Stimulated activated CD4-positive, alpha-beta T cell treated with anti-CD3 and anti-CD28 coated beads, TNF-alpha, amount 100 ng/mL, for 24 hours (primary cell): ENCODE measurements around the gene TRAPPC13.
"Not testable (repeated sequence)": the region's sequence is repeated elsewhere in the genome, so short reads cannot be mapped to it uniquely, and the experiment has no call there.

Experiments
- DNase-seq, 3 experiments: peaks; one replicate each; pipeline ENCODE4 v3.0.0-alpha.2; 2020; ENCODE audit warnings: low read depth in 3 of 3

Gene TRAPPC13, protein sequence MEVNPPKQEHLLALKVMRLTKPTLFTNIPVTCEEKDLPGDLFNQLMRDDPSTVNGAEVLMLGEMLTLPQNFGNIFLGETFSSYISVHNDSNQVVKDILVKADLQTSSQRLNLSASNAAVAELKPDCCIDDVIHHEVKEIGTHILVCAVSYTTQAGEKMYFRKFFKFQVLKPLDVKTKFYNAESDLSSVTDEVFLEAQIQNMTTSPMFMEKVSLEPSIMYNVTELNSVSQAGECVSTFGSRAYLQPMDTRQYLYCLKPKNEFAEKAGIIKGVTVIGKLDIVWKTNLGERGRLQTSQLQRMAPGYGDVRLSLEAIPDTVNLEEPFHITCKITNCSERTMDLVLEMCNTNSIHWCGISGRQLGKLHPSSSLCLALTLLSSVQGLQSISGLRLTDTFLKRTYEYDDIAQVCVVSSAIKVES

DNA sequence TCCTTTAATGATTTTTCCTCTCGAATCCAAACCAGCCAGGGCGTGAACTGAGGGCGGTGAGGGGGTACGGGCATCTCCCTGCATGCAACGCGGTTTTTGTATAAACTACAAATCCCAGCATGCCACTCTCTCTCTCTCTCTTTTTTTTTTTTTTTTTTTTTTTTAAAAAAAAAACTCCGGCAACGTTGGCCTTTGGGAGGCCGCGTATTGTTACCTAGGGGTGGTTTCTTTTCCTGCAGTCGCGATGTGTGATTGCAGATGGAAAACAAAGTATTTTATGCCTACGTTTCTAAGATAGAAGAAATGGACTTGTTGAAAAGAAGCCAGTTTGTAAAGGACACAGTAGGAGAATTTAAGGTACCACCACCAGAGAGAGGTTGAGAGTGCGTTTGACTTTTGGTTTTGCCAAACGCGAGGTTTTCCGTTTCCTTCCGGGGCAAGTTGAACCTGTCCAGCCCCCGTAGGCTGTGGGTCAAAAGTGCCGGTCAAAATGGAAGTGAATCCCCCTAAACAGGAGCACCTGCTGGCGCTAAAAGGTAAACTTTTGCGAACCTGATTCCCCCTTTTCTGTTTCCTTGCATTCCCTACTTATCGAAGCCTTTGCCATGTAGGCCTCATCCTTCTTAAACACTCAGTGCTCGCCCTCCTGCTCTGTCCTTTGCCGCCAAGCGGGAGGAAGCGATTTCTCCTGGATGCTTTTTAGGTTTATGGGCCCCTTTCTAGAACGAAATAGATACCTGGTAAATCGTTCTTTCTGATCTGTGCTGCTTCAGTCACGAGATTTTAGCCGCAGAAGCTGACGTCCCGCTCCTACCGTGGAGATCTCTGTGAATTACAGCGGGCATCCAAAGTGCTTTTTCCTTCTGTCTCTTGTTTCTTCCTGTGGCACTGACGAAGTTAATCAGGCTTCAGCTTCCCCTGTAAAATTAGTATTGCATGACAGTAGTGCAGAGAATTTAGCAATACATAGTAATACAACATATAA is at the start of gene TRAPPC13, which contains the start of gene SHLD3:
TSS of gene TRAPPC13 (plus strand) at position 457 of the 985 bp plus-strand sequence. CDS start at position 491, 34 bp downstream.
TSS of gene SHLD3 (plus strand) at position 457 of the 985 bp plus-strand sequence. CDS start 4,561 bp downstream, outside the sequence.
- peak; percentile 57 to 76 (median 71) for DNase-seq

DNA sequence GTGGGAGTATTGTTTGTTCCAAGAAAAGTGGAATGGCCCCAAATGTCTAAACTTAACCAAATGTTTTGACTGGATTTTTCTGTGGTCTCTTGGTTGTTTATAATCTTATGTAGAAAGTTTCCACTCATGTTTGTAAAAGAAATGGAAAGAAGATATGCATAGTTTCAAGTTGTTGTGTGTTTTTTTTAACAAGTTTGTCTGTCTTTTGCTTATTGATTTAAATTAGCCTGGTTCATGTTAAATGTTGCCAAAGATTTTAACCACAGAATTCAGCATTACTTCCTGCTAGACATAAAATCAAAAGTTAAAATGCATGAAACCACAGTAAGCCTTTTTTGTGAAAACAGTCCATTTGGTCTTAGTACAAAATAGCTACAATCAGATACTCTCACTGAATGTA is 47.7 kb upstream of the TRAPPC13 start:
- DNase-seq, result no peak

DNA sequence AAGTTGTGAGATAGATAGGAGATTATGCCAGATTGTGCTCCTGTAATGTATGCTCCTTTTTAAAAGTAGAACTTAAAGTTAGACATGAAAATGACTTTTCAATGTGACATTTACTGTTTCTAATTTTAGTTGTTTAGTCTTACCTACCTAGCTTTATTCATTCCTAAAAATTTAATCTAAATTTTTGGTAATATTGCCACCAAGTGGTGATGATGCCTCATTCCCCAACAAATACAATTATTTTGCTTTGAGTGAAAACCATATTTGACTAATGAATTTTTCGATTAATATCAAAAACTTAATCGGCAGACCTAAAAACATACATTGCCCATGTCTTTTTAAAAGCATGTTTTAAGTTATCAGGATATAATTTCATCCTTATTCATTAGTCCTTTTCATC is 36.1 kb upstream of the TRAPPC13 start:
- no peak for DNase-seq

DNA sequence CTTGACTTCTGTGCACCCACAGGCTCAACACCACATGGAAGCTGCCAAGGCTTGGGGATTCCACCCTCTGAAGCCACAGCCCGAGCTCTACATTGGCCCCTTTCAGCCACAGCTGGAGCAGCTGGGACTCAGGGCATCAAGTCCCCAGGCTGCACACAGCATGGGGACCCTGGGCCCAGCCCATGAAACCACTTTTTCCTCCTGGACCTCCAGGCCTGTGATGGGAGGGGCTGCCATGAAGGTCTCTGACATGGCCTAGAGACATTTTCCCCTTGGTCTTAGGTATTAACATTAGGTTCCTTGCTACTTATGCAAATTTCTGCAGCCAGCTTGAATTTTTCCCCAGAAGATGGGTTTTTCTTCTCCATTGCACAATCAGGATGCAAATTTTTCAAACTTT is 23.1 kb upstream of the TRAPPC13 start:
- not testable (repeated sequence) for DNase-seq

DNA sequence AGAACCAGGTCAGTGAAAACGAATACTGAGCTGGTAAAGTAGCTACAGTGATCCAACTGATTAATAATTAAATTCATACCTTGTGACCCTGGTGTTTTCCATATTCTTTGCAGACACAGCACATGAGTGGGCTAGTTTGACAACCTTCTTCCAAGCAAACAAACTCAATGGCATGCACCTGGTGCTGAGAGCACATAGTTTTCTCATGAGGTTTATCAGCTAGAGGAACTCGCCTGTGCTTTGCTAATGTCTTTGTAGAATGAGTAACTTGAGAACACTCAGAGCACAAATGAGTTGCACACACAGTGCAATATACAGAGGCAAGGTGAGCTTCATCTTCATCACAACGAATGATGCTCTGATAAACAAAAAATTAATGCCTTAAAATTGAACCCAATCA is 13.3 kb upstream of the TRAPPC13 start:
- DNase-seq, result no peak

DNA sequence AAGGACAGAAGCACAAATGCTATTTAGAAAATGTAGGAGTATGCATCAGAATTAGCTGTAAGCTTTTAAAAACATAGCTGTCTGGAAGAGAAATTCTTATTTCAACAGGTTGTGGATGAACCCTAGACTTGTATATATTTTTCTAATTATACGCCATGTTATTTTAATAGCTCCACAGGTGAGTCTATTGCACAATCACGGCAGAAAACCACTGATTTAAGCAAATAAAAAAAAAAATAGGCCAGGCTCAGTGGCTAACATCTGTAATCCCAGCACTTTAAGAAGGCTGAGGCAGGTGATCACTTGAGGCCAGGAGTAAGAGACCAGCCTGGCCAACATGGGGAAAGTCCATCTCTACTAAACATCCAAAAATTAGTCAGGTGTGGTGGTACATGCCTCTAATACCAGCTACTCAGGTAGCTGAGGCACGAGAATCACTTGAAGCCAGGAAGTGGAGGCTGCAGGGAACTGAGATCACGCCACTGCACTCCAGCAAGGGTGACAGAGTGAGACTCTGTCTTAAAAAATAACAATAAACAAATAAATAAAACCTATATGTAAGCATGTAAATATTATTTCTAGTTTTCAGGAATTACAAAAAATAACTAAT is 12.4 kb upstream of the TRAPPC13 start:
- no peak for DNase-seq

DNA sequence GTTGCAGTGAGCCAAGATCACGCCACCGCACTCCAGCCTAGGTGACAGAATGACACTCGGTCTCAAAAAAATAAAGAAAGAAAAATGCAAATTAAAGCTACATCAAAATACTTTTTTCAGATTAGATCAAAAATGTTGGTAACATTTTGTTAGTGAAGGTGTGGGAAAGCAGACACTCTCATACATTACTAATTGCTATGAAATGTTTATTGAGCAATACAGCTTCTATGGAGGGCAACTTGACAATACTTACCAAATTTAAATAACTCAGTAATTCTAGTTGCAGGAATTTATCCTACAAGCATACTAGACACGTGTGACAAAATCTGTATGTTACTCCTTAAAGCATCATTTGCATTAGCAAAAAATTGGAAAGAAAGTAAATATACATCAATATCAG is 4.8 kb upstream of the TRAPPC13 start:
- DNase-seq, result no peak

DNA sequence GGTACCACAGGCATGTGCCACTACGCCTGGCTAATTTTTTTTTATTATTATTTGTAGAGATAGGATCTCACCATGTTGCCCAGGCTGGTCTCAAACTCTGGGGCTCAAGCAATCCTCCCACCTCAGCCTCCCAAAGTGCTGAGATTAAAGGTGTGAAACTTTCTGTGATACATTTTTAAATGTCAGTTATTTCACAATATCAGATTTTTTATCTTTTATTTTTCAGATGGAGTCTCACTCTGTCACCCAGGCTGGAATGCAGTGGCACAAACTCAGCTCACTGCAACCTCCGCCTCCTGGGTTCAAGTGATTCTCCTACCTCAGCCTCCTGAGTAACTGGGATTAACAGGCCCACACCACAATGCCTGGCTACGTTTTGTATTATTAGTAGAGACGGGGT is 2.9 kb upstream of the TRAPPC13 start:
- DNase-seq, result not testable (repeated sequence)

DNA sequence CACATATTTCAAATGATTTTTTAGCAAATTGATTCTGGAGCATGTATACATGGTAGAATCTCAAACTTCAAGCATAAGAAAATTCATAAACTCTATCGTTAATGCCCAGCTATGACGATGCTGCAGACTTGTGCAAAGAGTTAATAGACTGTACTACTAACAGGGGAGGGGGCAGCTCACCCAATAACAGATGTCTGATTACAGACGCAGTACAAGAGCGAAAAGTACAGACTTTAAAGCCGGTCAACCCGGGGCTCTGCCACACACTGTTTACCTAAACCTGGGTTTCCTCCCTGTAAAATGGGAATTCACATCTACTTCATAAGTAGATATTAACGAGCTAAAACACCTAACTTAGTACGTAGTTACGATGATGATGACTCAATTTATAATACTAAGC is 1.3 kb upstream of the TRAPPC13 start:
- DNase-seq, result no peak

DNA sequence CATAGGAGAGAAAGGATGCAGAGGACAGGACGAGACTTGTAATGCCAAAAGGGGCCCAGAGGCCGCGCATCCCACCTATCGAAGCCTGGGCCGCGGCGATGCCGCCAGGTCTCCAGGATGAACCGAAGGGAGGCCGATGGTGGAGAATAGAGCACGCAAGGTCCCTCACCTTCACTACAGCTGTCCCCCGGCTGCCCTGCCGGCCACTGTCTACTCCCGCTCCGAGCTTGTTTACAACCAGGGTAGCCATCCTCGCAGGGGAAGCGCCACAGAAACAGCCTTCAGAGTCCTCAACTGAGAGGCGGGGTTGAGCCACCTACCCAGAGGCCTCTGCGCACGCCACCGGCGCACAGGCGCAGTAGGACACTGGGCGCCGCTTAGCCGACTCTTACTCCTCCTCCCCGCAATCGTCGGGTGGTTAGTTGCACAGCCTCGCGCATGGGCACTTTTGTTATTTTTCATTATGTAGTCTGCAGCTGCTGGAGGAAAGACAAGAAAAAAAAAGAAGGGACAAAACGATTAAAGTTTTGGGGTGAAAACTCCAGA is 729 bp upstream of the TRAPPC13 start, which contains the start of gene TRIM23:
TSS of gene TRIM23 (minus strand) at position 309 of the 546 bp plus-strand sequence. CDS start at position 250, 59 bp downstream.
- DNase-seq, result peak; percentile 84 to 85 (median 84)

DNA sequence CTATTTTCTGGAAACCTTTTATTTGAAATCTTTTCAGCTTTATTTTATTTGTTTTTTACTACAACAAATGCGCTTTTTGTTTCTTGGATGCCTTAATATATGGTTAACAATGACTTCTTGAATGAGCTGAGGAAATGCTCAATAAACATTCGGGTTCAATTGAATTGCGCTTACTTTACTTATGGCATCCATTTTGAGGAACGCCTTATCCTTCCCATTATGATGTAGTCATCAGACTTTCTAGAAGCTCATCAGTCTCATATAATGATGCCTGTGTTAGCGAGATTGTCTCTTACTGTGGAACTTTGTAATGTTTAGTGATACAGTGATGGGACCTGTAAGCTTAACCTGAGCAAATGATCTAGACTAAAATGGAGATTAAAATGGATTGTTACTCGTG is 916 bp downstream of the TRAPPC13 start:
- no peak for DNase-seq

DNA sequence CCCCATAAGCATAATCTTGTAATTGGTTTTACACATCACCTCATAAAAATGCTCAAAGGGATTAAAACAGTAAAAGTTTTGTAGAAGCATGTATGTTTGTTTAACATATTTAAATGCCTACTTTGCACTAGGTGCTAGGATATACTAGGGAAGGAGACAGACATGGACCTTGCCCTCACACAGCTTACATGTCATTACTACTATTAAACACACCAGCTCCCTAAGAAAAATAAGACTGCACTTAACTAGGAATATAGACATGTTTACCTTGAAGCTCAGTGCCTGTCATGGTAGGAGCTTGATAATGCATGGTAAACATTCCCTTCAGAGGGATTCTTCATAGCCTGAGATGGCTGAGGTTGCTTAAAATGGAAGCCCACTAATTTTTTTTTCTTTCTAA is 6.2 kb downstream of the TRAPPC13 start:
- DNase-seq, result no peak

DNA sequence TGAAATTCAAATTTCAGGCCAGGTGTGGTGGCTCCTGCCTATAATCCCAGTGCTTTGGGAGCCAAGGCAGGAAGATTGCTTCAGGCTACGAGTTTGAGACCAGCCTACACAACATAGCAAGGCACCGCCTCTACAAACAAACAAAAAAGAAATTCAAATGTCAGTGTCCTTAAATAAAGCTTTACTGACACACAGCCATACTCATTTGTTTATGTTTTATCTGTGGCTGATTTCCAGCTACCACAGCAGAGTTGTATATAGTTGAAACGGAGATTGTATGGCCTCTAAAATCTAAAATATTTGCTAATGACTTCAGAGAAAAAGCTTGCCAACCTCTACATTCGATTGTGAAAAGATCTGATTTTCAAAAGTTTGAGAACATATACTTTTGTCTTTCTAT is 15.4 kb downstream of the TRAPPC13 start:
- DNase-seq, result no peak

DNA sequence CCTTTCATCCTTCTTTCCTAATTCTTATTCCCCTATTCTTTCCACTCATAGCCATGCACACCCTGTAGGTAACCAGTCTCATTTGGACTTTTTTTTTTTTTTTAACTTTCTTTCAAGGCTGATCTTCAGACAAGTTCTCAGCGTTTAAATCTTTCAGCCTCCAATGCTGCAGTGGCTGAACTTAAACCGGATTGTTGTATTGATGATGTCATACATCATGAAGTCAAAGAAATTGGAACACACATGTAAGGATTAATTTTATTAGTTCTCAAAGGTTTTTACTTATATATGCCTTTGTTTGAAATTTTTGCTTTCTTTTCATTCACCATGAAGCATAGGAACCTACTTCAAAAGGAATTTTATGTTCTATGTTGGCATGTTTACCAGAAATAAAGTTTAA is 22.1 kb downstream of the TRAPPC13 start:
- DNase-seq, result no peak

DNA sequence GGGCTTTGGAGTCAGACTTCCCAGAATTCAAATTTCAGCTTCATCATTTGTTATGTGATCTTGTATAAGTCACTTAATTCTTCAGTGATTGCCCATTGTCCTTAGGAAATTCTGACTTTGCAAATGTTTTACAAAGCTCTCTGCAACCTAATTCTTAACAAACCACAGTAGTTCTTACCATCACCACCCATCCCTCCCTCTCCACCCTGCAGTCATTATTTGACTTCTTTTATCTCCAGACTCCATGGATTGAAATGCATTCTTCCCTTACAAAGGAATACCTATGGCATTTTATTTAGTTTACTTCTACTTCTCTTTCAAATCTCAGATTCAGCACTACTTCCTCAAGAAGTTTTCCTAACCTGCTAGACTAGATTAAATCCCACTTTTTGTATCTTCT is 23.1 kb downstream of the TRAPPC13 start:
- DNase-seq, result no peak

DNA sequence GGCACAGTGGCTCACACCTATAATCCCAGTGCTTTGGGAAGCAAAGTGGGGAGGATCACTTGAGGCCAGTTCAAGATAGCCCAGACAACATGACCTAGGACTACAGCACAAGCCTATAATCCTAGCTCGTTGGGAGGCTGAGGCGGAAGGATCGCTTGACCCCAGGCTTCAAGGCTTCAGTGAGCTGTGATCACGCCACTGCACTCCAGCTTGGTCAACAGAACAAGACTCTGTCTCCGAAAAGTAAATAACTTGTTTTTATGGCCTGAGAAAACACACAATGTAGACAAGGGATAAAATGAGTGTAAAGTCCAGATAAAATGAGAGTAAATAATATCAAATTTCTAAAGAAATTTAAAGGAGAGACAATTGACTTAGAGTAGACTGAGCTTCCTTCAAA is 26.3 kb downstream of the TRAPPC13 start:
- DNase-seq, result no peak

DNA sequence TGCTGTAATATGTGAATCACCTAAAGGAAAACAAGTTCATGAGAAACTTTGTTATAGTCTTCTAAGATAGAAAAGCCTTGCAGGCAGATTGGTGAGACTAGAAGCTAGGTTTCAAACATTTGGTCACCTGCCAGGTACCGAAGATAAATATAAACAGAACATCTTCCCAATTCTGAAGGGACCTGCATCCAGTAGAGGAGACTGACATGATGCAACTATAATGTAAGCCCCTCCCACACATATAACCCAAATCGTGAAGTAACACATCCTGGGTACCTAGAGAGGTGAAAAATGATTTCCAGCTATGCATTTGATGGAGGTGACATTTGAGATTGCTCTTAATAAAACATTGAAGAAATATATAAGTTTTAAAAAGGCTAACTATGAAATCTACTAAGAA is 29.9 kb downstream of the TRAPPC13 start:
- DNase-seq, result no peak

DNA sequence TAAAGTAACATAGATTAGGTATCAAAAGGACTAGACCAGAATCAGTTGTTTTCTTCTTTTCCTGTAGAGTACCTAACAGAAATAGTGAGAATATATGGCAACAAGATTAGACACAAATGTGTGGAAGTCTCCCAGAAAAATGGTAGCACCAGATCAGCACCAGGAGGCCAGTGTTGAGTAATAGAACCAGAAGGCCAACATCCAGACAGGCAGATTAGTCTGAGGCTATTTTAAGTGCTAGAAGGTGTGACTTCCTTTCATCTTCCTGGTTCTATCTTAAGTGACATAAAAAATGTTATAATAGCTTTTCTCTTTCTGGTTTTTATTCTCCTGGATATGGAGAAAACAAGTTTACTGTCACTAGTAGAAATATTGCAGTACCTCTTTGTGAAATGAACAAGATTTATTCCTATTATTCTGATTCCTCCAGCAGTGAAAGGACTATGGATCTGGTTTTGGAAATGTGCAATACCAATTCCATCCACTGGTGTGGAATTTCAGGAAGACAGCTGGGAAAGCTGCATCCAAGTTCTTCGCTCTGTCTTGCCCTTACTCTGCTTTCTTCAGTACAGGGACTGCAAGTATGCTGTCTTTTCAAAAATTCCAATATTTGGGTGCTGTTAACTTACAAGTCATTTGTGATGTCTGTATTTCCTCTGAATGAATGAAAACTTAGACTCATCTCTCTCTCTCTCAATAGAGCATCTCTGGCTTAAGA is 39.1 kb downstream of the TRAPPC13 start:
- DNase-seq, result no peak

DNA sequence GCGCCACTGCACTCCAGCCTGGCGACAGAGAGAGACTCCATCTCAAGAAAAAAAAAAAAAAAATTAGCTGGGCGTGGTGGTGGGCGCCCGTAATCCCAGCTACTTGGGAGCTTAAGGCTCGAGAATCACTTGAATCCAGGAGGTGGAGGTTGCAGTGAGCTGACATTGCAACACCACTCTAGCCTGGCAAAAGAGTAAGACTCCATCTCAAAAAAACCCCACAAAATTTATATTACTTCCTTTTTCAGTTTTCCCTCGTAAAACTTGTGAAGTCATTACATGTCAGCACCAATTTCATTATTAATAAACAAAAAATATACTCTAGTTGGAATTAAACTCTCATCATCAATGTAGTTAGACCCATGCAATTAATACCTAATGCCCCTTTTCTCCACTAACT is 43.9 kb downstream of the TRAPPC13 start:
- DNase-seq, result no peak

DNA sequence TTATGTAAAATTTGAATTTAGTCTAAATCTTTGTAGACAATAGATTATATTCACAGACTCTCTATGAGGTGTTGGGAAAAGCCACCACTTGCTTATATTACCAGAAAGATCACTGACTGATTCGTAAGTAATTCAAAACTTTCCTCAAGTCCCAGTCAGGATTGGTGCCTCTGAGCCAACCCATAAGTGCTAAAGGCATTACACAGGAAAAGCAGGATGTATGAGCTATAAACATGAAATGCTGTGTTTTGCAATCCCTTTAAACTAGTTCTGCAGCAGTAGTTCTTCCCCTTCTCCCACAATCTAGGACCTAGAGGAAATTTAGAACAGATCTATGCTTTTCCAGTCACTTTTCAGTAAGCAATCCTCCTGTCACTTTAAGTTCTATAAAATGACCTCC is 48.0 kb downstream of the TRAPPC13 start:
- DNase-seq, result no peak

DNA sequence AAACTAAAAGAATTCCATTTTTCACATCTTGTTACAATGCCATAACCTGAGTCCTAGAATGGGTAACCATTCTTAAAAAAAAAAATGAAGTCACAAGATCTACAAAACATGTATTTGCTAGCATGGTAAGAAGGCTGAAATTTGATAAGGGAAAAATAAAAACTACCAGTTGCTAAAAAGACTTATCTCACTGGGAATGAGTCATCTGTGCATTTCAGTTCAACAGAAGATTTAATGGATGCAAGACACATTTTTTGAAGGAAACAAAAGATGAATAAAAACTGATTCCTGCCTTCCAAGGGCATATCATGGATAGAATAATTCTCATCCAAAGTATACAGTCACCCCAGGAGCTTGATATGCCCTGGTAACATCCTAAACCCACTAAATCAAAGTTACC is 49.9 kb downstream of the TRAPPC13 start:
- no peak for DNase-seq
